Body of pancreas (tissue), 4 donors: ENCODE measurements around the gene RAB8B. TPM values are rescaled to one million over a fixed set of nuclear protein-coding genes. Genes with fewer than 3 reads are reported as not detected.

Experiments
- ATAC-seq: fragments of 150-250 bp; one replicate; pipeline ENCODE4 v1.9.1; 2016
- DNase-seq, 4 donors: peaks; one replicate each; pipeline ENCODE4 v3.0.0-alpha.2; 2019
- H3K27ac ChIP-seq, 4 donors: fragments of 200-600 bp; sonication (generic); 1 replicate in 3 of 4; 2 replicates in 1 of 4; pipeline versions ENCODE4 v1.5.1 to v1.6.1; 2016 to 2019; ENCODE audit warnings: mild to moderate bottlenecking in 1 of 4, mixed read lengths in 1 of 4, moderate library complexity in 1 of 4
- H3K27me3 ChIP-seq, 2 donors: fragments of 200-600 bp; sonication (generic); one replicate each; pipeline ENCODE4 v1.6.0; 2016; ENCODE audit warnings: mild to moderate bottlenecking in 1 of 2
- H3K36me3 ChIP-seq, 2 donors: fragments of 200-600 bp; sonication (generic); replicated peaks in 1 of 2; 2 replicates each; pipeline ENCODE4 v1.5.1; 2016; ENCODE audit warnings: low read depth in 2 of 2; ENCODE audit not compliant: insufficient read depth in 1 of 2
- H3K4me1 ChIP-seq: fragments of 200-600 bp; sonication (generic); one replicate; pipeline ENCODE4 v1.6.0; 2016
- H3K4me3 ChIP-seq, 2 donors: fragments of 200-600 bp; sonication (generic); 1 replicate in 1 of 2; 2 replicates in 1 of 2; pipeline ENCODE4 v1.5.1; 2016 to 2019
- H3K9me3 ChIP-seq, 3 donors: fragments of 200-600 bp; sonication (generic); 1 replicate in 2 of 3; 2 replicates in 1 of 3; pipeline ENCODE4 v1.5.1; 2016
- CTCF ChIP-seq, 7 experiments: fragments of 450-650 bp in 4 of 7; fragments of 200-600 bp in 3 of 7; sonication (generic) in 3 of 7; IDR thresholded peaks; one replicate each; pipeline ENCODE4 v1.5.1; 2016 to 2019; ENCODE audit warnings: antibody characterized with exemption in 7 of 7
- POLR2A ChIP-seq, 3 donors: fragments of 450-650 bp; IDR thresholded peaks; one replicate each; pipeline ENCODE4 v1.6.1; 2016; ENCODE audit warnings: antibody characterized with exemption in 3 of 3, mild to moderate bottlenecking in 2 of 3
- WGBS, 2 donors: methylation state at CpG; one replicate each; pipeline ENCODE4 v1.1.5; 2017; 5-methylcytosine and 5-hydroxymethylcytosine counted together
- intact Hi-C: fragments of 100-400 bp; cut with DNase I; formaldehyde crosslinking; loops from one replicate; pipeline ENCODE4 v1.15.1; 2023
- total RNA-seq, 2 donors: library from RNA; depleted of rRNA; stranded (reverse); fragments of >200 nt; gene quantifications; one replicate each; pipeline ENCODE4 v1.1.0, GENCODE V29; 2016

Gene RAB8B
- total RNA-seq, 2 donors from 2014 or later: 12.5 to 14.0 TPM

- Histone ChIP-seq H3K9me3 (no peaks in the 10 kb centered on the region), H3K36me3 (peaks cover 0 to 2% of the 10 kb centered on the region in 2 donors), H3K4me1 (no peaks in the 10 kb centered on the region), H3K4me3 (no peak overlapping the region), H3K27ac (no peak overlapping the region), H3K27me3 (no peaks in the 10 kb centered on the region)
- TF ChIP-seq CTCF (IDR thresholded peaks at IDR 0.05) (no peak), POLR2A (IDR thresholded peaks at IDR 0.05) (no peak)
- 84 to 100% methylated on average over 2 of the region's 2 CpGs for WGBS, 2 donors
- no peak for ATAC-seq
- no peak for DNase-seq
- intact Hi-C loops: no loop called here
Measured at GRCh38 chr15:63251701-63252100, 62.3 kb downstream of the RAB8B start.

GRCh38 chr15:63252292-63252691, 62.9 kb downstream of the RAB8B start:
- Histone ChIP-seq H3K27ac (no peak overlapping the region), H3K4me3 (no peak overlapping the region), H3K27me3 (no peaks in the 10 kb centered on the region), H3K9me3 (no peaks in the 10 kb centered on the region), H3K36me3 (peaks cover 0 to 2% of the 10 kb centered on the region in 2 donors), H3K4me1 (no peaks in the 10 kb centered on the region)
- WGBS, 2 donors: 84 to 93% methylated on average over 2 of the region's 2 CpGs
- intact Hi-C loops: no loop called here
- DNase-seq (no peak), ATAC-seq (no peak)
- TF ChIP-seq POLR2A (IDR thresholded peaks at IDR 0.05): no peak
- no peak for TF ChIP-seq CTCF (IDR thresholded peaks at IDR 0.05)

GRCh38 chr15:63254991-63255390, 65.6 kb downstream of the RAB8B start:
- intact Hi-C loops: no loop called here
- no peak for TF ChIP-seq CTCF (IDR thresholded peaks at IDR 0.05)
- TF ChIP-seq POLR2A (IDR thresholded peaks at IDR 0.05): no peak
- ATAC-seq: no peak
- H3K36me3 ChIP-seq: peaks cover 0 to 2% of the 10 kb centered on the region in 2 donors
- H3K4me1 ChIP-seq: no peaks in the 10 kb centered on the region
- H3K27ac ChIP-seq: no peak overlapping the region
- no peak for DNase-seq
- 39 to 41% methylated on average over 2 of the region's 2 CpGs for WGBS, 2 donors
- H3K27me3 ChIP-seq: no peaks in the 10 kb centered on the region
- H3K9me3 ChIP-seq: no peaks in the 10 kb centered on the region
- H3K4me3 ChIP-seq: no peak overlapping the region

- Histone ChIP-seq H3K4me3 (no peak overlapping the region), H3K36me3 (no peaks in the 10 kb centered on the region), H3K9me3 (no peaks in the 10 kb centered on the region), H3K27me3 (no peaks in the 10 kb centered on the region), H3K4me1 (no peaks in the 10 kb centered on the region), H3K27ac (no peak overlapping the region)
- TF ChIP-seq CTCF (IDR thresholded peaks at IDR 0.05) (no peak), POLR2A (IDR thresholded peaks at IDR 0.05) (no peak)
- WGBS, 2 donors: 63 to 79% methylated on average over 1 of the region's 1 CpG
- intact Hi-C loops: no loop called here
- ATAC-seq (no peak), DNase-seq (no peak)
Measured at GRCh38 chr15:63255489-63255990, 66.1 kb downstream of the RAB8B start.
